HG03558 (cell line): ENCODE results near the gene TP53TG3E.
"Not testable (repeated sequence)": the region's sequence is repeated elsewhere in the genome, so short reads cannot be mapped to it uniquely, and the experiment has no call there.

Experiments used
- ATAC-seq: cut with Tn5 transposase; IDR thresholded peaks from one replicate; pipeline ENCODE4 v1.9.1; 2021; ENCODE audit warnings: moderate number of reproducible peaks; ENCODE audit not compliant: unreplicated experiment; ENCODE audit errors: extremely low read depth

TP53TG3E gene

GRCh38 chr16:33304006-33304405 is at the start of gene TP53TG3E:
TP53TG3E (plus strand) TSS chr16:33304306; CDS start chr16:33304374, 68 bp downstream.
- ATAC-seq: not testable (repeated sequence)

GRCh38 chr16:33336226-33337012 is 32.3 kb downstream of the TP53TG3E start:
- not testable (repeated sequence) for ATAC-seq

- not testable (repeated sequence) for ATAC-seq
Observed at GRCh38 chr16:33337627-33338542, 33.8 kb downstream of the TP53TG3E start.

- ATAC-seq: not testable (repeated sequence)
Observed at GRCh38 chr16:33338543-33338951, 34.4 kb downstream of the TP53TG3E start.

- not testable (repeated sequence) for ATAC-seq
Observed at GRCh38 chr16:33339093-33340061, 35.3 kb downstream of the TP53TG3E start.
